Left lung (tissue), 4 donors: Measurements from ENCODE around the gene MTCL3.

Experiments used
- ATAC-seq: fragments of 200-7000 bp; cut with Tn5 transposase; one replicate; pipeline ENCODE4 v1.9.1; 2020; ENCODE audit warnings: moderate library complexity
- DNase-seq, 4 donors: peaks; one replicate each; pipeline ENCODE4 v3.0.0-alpha.2; 2013 to 2020
- H3K27ac ChIP-seq, 2 donors: fragments of 200-600 bp; sonication (generic) in 1 of 2; one replicate each; pipeline versions ENCODE4 v1.5.0 to v1.8.0; 2020 to 2021
- H3K27me3 ChIP-seq, 2 donors: fragments of 200-600 bp; sonication (generic) in 1 of 2; one replicate each; pipeline versions ENCODE4 v1.5.0 to v1.8.0; 2020 to 2021
- H3K36me3 ChIP-seq, 2 donors: fragments of 200-600 bp; sonication (generic) in 1 of 2; one replicate each; pipeline versions ENCODE4 v1.5.0 to v1.8.0; 2020 to 2021
- H3K4me1 ChIP-seq, 2 donors: fragments of 200-600 bp; one replicate each; pipeline ENCODE4 v1.8.0; 2021
- H3K4me3 ChIP-seq, 2 donors: fragments of 200-600 bp; sonication (generic) in 1 of 2; one replicate each; pipeline versions ENCODE4 v1.5.0 to v1.8.0; 2020 to 2021; ENCODE audit warnings: mild to moderate bottlenecking in 1 of 2
- H3K9me3 ChIP-seq, 2 donors: fragments of 200-600 bp; sonication (generic) in 1 of 2; one replicate each; pipeline versions ENCODE4 v1.5.0 to v1.8.0; 2020 to 2021
- CTCF ChIP-seq, 2 donors: fragments of 200-600 bp; sonication (generic) in 1 of 2; IDR thresholded peaks; one replicate each; pipeline versions ENCODE4 v1.5.0 to v1.8.0; 2021; ENCODE audit warnings: antibody characterized with exemption in 2 of 2
- intact Hi-C, 2 donors: fragments of 100-400 bp; cut with DNase I; formaldehyde crosslinking; loops; one replicate each; pipeline versions ENCODE4 v1.11.2 to v1.14.2; 2022
- donor health status: DM: no; HTN: yes; CAD: no.
- donor health status: DM: no; HTN: no; CAD: no.

MTCL3 gene

GRCh38 chr6:127466416-127466815 is 52.7 kb downstream of the MTCL3 start:
- Histone ChIP-seq H3K4me3 (no peak overlapping the region), H3K4me1 (peaks cover 0 to 18% of the 10 kb centered on the region in 2 donors), H3K9me3 (no peaks in the 10 kb centered on the region), H3K27me3 (no peaks in the 10 kb centered on the region), H3K27ac (no peak overlapping the region), H3K36me3 (no peaks in the 10 kb centered on the region)
- ATAC-seq = no peak
- TF ChIP-seq CTCF (IDR thresholded peaks at IDR 0.05) = no peak
- DNase-seq = no peak
- intact Hi-C loops = loop anchor here in 1 of 2 donors (10.0 kb wide), 1 partner anchor 48 kb away; the partner anchor contains the start of gene MTCL3

GRCh38 chr6:127464881-127465459 is 54.2 kb downstream of the MTCL3 start:
- intact Hi-C loops = loop anchor here in 1 of 2 donors (10.0 kb wide), 1 partner anchor 50 kb away; the partner anchor contains the start of gene MTCL3
- peak; percentile 90 for ATAC-seq
- peak; percentile 67 to 76 for TF ChIP-seq CTCF (IDR thresholded peaks at IDR 0.05)
- Histone ChIP-seq H3K36me3 (no peaks in the 10 kb centered on the region), H3K27ac (peak overlapping the region; percentile 70 to 80), H3K4me1 (peaks cover 0 to 15% of the 10 kb centered on the region in 2 donors), H3K27me3 (no peaks in the 10 kb centered on the region), H3K9me3 (no peaks in the 10 kb centered on the region), H3K4me3 (no peak overlapping the region)
- DNase-seq = peak in 2 of 4 donors; percentile 76 to 78

GRCh38 chr6:127464161-127464880 is 54.8 kb downstream of the MTCL3 start:
- Histone ChIP-seq H3K4me3 (no peak overlapping the region), H3K27me3 (no peaks in the 10 kb centered on the region), H3K27ac (peak overlapping the region; percentile 70 to 80), H3K4me1 (peaks cover 0 to 15% of the 10 kb centered on the region in 2 donors), H3K9me3 (no peaks in the 10 kb centered on the region), H3K36me3 (no peaks in the 10 kb centered on the region)
- intact Hi-C loops = loop anchor here in 1 of 2 donors (10.0 kb wide), 1 partner anchor 50 kb away; the partner anchor contains the start of gene MTCL3
- no peak for TF ChIP-seq CTCF (IDR thresholded peaks at IDR 0.05)
- ATAC-seq (peak; percentile 75), DNase-seq (no peak)

GRCh38 chr6:127463056-127463455 is 56.1 kb downstream of the MTCL3 start:
- DNase-seq (no peak), ATAC-seq (peak; percentile 49)
- H3K36me3 ChIP-seq = no peaks in the 10 kb centered on the region
- H3K27ac ChIP-seq = peak overlapping the region; percentile 70 to 80
- no peak for TF ChIP-seq CTCF (IDR thresholded peaks at IDR 0.05)
- peaks cover 0 to 16% of the 10 kb centered on the region in 2 donors for H3K4me1 ChIP-seq
- no peaks in the 10 kb centered on the region for H3K9me3 ChIP-seq
- H3K4me3 ChIP-seq = no peak overlapping the region
- intact Hi-C loops = loop anchor here in 1 of 2 donors (10.0 kb wide), 1 partner anchor 52 kb away; the partner anchor contains the start of gene MTCL3
- no peaks in the 10 kb centered on the region for H3K27me3 ChIP-seq

- intact Hi-C loops = loop anchor here in 1 of 2 donors (10.0 kb wide), 1 partner anchor 52 kb away; the partner anchor contains the start of gene MTCL3
- no peaks in the 10 kb centered on the region for H3K27me3 ChIP-seq
- ATAC-seq (no peak), DNase-seq (no peak)
- no peak for TF ChIP-seq CTCF (IDR thresholded peaks at IDR 0.05)
- H3K27ac ChIP-seq = peak overlapping the region; percentile 70 to 80
- peaks cover 0 to 21% of the 10 kb centered on the region in 2 donors for H3K4me1 ChIP-seq
- H3K4me3 ChIP-seq = no peak overlapping the region
- no peaks in the 10 kb centered on the region for H3K36me3 ChIP-seq
- H3K9me3 ChIP-seq = no peaks in the 10 kb centered on the region
These were observed 56.8 kb downstream of the MTCL3 start for GRCh38 chr6:127462376-127462775.
